B cell (primary cell): ENCODE data around the gene AKR1C3. TPM values are rescaled to one million over a fixed set of nuclear protein-coding genes. Genes with fewer than 3 reads are reported as not detected.

Source experiments
- ATAC-seq: fragments of 200-7000 bp; cut with Tn5 transposase; one replicate; pipeline ENCODE4 v1.10.0; 2021; ENCODE audit warnings: low read depth, mild to moderate bottlenecking, moderate number of reproducible peaks, moderate library complexity
- CTCF ChIA-PET: fragments of 350-600 bp; sonication (Branson Sonifier 250); formaldehyde crosslinking; loops from one replicate; lab custom pipeline; 2021; ENCODE audit warnings: antibody characterized with exemption, inconsistent platforms; lab: Charles Lee
- POLR2A ChIA-PET: fragments of 350-600 bp; sonication (Branson Sonifier 250); formaldehyde crosslinking; loops from one replicate; lab custom pipeline; 2021; ENCODE audit warnings: antibody characterized with exemption; lab: Charles Lee
- DNase-seq: peaks from one replicate; pipeline ENCODE4 v3.0.0; 2013
- H2AFZ ChIP-seq: 2 replicates; pipeline ENCODE4 v1.6.1; 2012; ENCODE audit warnings: mild to moderate bottlenecking, low read depth, low read length; ENCODE audit not compliant: insufficient read depth, poor library complexity, severe bottlenecking
- H3K27ac ChIP-seq, 2 donors: 1 replicate in 1 of 2; 2 replicates in 1 of 2; pipeline ENCODE4 v1.5.1; 2012 to 2013; ENCODE audit warnings: low read length in 2 of 2, mild to moderate bottlenecking in 2 of 2, moderate library complexity in 1 of 2
- H3K27me3 ChIP-seq, 4 experiments: fragments of 200-600 bp in 1 of 4; sonication (generic) in 1 of 4; replicated peaks in 1 of 4; 1 replicate in 2 of 4; 2 replicates in 2 of 4; pipeline versions ENCODE4 v1.6.1 to v1.7.0; 2013 to 2016; ENCODE audit warnings: low read length in 3 of 4, mild to moderate bottlenecking in 2 of 4, mixed read lengths in 1 of 4, moderate library complexity in 1 of 4; ENCODE audit not compliant: insufficient read depth in 4 of 4, control insufficient read depth in 3 of 4; ENCODE audit errors: control extremely low read depth in 1 of 4
- H3K36me3 ChIP-seq, 2 experiments: replicated peaks in 1 of 2; 1 replicate in 1 of 2; 2 replicates in 1 of 2; pipeline versions ENCODE4 v1.6.1 to v1.7.1; 2013; ENCODE audit warnings: low read length in 1 of 2; ENCODE audit not compliant: insufficient read depth in 2 of 2, control insufficient read depth in 1 of 2; ENCODE audit errors: control extremely low read depth in 1 of 2, extremely low read depth in 1 of 2
- H3K4me1 ChIP-seq, 2 donors: fragments of 200-600 bp in 1 of 2; sonication (generic) in 1 of 2; 1 replicate in 1 of 2; 2 replicates in 1 of 2; pipeline versions ENCODE4 v1.5.1 to v1.6.1; 2013 to 2017; ENCODE audit warnings: low read length in 2 of 2; ENCODE audit not compliant: control insufficient read depth in 2 of 2, insufficient read depth in 2 of 2
- H3K4me2 ChIP-seq: replicated peaks from 2 replicates; pipeline ENCODE3; 2012; ENCODE audit warnings: mild to moderate bottlenecking, low read depth, low read length; ENCODE audit not compliant: poor library complexity, severe bottlenecking
- H3K4me3 ChIP-seq, 5 experiments: fragments of 200-600 bp in 1 of 5; sonication (generic) in 1 of 5; 1 replicate in 3 of 5; 2 replicates in 2 of 5; pipeline versions ENCODE4 v1.5.1 to v1.7.0; 2011 to 2016; ENCODE audit warnings: low read length in 4 of 5, mild to moderate bottlenecking in 4 of 5, low read depth in 2 of 5, control low read depth in 1 of 5, moderate library complexity in 1 of 5; ENCODE audit not compliant: insufficient read depth in 1 of 5; ENCODE audit errors: control extremely low read depth in 1 of 5, extremely low read depth in 1 of 5
- H3K79me2 ChIP-seq: fragments of 200-600 bp; sonication (generic); one replicate; pipeline ENCODE4 v1.6.0; 2016; ENCODE audit warnings: low read length; ENCODE audit not compliant: control insufficient read depth, insufficient read depth
- H3K9ac ChIP-seq: fragments of 200-600 bp; sonication (generic); 2 replicates; pipeline ENCODE4 v1.6.1; 2017; ENCODE audit warnings: mild to moderate bottlenecking, low read length, moderate library complexity
- H3K9me3 ChIP-seq, 3 donors: one replicate each; pipeline versions ENCODE4 v1.6.1 to v1.7.1; 2013; ENCODE audit warnings: low read length in 2 of 3; ENCODE audit not compliant: control insufficient read depth in 2 of 3, insufficient read depth in 1 of 3; ENCODE audit errors: control extremely low read depth in 1 of 3
- H4K20me1 ChIP-seq: 2 replicates; pipeline ENCODE4 v1.6.0; 2012; ENCODE audit warnings: mild to moderate bottlenecking, low read length; ENCODE audit not compliant: insufficient read depth, control insufficient read depth, poor library complexity, severe bottlenecking
- H3K27ac Mint-ChIP-seq: one replicate; pipeline ENCODE4 v1.8.0; 2021; ENCODE audit warnings: mixed read lengths
- H3K27me3 Mint-ChIP-seq: one replicate; pipeline ENCODE4 v1.8.0; 2021; ENCODE audit warnings: mixed read lengths
- H3K4me1 Mint-ChIP-seq: one replicate; pipeline ENCODE4 v1.8.0; 2021; ENCODE audit warnings: mixed read lengths
- H3K4me3 Mint-ChIP-seq: one replicate; pipeline ENCODE4 v1.8.0; 2021; ENCODE audit warnings: mixed read lengths
- H3K9me3 Mint-ChIP-seq: one replicate; pipeline ENCODE4 v1.8.0; 2022; ENCODE audit warnings: mixed read lengths; ENCODE audit not compliant: insufficient read depth
- EZH2 ChIP-seq: IDR thresholded peaks from 2 replicates; pipeline ENCODE4 v1.6.1; 2012; ENCODE audit warnings: borderline replicate concordance, low read depth, mild to moderate bottlenecking, moderate library complexity, low read length; ENCODE audit not compliant: insufficient read depth, poor library complexity, severe bottlenecking
- WGBS: methylation state at CpG from one replicate; pipeline ENCODE4 v1.1.5; 2013; ENCODE audit warnings: missing lambda C conversion rate; ENCODE audit not compliant: insufficient coverage; 5-methylcytosine and 5-hydroxymethylcytosine counted together
- intact Hi-C: fragments of 100-400 bp; cut with micrococcal nuclease; formaldehyde crosslinking; loops from one replicate; pipeline ENCODE4 v1.10.0; 2022
- polyA plus RNA-seq: library from polyadenylated mRNA; depleted of rRNA; stranded (reverse); fragments of >200 nt; gene quantifications from 2 replicates; pipeline ENCODE4 v1.2.3, GENCODE V29; 2012
- total RNA-seq, 2 donors: library from RNA; stranded (reverse); fragments of 120-200 nt in 1 of 2; gene quantifications; 1 replicate in 1 of 2; 2 replicates in 1 of 2; pipeline versions ENCODE4 v1.2.3 to v1.2.4, GENCODE V29; 2013 to 2022
- TF ChIP-seq, protein P1 (sequence below): fragments of 200-600 bp; IDR thresholded peaks from one replicate; pipeline ENCODE4 v1.8.0; 2022; ENCODE audit warnings: antibody characterized with exemption, mild to moderate bottlenecking

The AKR1C3 gene
- total and polyA plus RNA-seq, 2 donors (not counting 1 experiment from before 2014, with no cell fraction given), result 0.28 to 0.62 TPM

DNA sequence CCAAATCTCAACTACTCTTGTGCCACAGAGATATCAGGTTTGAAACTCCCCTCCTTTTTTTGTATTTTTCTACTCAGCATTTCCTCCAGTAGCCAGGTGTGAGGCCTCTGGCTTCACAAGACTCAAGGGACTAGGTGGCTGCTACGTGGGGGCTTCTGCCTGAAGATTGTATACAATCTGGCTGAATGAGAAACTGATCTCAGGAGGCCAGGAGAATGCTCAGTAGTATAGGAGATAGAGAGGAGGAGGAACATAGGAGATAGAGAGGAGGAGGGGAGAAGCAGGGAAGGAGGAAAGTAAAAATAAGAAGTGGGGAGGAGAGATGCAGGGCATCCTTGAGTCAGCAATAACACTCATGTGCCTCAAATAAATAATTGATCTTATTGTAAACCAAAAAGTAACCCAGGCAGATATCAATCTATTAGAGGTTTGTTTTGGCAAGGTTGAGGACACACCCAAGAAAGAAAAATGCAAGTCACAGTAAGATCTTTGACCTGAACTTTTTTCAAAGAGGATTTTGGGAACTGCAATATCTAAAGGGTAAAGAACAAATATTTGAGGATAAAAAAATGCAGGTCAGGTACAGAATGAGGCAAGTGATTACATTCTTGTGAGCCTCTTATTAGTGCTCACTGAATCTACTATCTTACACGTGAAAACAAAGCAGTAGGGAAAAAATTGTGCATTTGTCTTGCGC is 53.9 kb downstream of the AKR1C3 start:
- Histone ChIP-seq H3K27ac (no peak overlapping the region), H3K4me2 (no peak overlapping the region), H3K4me1 (no peaks in the 10 kb centered on the region), H3K9me3 (no peaks in the 10 kb centered on the region), H3K79me2 (no peaks in the 10 kb centered on the region), H3K27me3 (no peaks in the 10 kb centered on the region), H2AFZ (no peak overlapping the region), H3K9ac (no peak overlapping the region), H3K36me3 (no peaks in the 10 kb centered on the region), H4K20me1 (no peaks in the 10 kb centered on the region), H3K4me3 (no peak overlapping the region)
- WGBS, result 13% methylated on average over 1 of the region's 3 CpGs
- ATAC-seq (no peak), DNase-seq (no peak)
- TF ChIP-seq EZH2, result no peak
- TF ChIP-seq, protein P1, sequence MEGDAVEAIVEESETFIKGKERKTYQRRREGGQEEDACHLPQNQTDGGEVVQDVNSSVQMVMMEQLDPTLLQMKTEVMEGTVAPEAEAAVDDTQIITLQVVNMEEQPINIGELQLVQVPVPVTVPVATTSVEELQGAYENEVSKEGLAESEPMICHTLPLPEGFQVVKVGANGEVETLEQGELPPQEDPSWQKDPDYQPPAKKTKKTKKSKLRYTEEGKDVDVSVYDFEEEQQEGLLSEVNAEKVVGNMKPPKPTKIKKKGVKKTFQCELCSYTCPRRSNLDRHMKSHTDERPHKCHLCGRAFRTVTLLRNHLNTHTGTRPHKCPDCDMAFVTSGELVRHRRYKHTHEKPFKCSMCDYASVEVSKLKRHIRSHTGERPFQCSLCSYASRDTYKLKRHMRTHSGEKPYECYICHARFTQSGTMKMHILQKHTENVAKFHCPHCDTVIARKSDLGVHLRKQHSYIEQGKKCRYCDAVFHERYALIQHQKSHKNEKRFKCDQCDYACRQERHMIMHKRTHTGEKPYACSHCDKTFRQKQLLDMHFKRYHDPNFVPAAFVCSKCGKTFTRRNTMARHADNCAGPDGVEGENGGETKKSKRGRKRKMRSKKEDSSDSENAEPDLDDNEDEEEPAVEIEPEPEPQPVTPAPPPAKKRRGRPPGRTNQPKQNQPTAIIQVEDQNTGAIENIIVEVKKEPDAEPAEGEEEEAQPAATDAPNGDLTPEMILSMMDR, result no peak
- ChIA-PET CTCF (no interaction called here), POLR2A (no interaction called here)
- Mint-ChIP-seq H3K4me1 (no peaks in the 10 kb centered on the region), H3K27me3 (no peaks in the 10 kb centered on the region), H3K27ac (no peak overlapping the region), H3K9me3 (peaks cover 6% of the 10 kb centered on the region), H3K4me3 (no peak overlapping the region)
- intact Hi-C loops, result no loop called here

DNA sequence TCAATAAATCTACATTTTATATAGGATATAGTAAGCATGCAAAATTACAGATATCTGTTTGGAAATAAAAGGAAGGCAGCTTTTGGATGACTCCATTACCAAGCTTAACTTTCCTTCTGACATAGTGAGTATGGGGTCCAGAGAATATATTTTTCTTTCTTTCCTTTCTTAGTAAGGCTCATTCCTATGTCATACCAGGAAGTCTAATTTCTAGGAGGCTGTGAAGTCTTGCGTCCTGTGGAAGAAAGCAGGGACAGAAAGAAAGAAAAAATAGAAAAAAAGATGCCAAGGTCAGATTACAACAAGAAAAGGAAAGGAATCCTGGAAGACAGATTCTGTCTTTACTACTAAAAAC is 54.4 kb downstream of the AKR1C3 start:
- Histone ChIP-seq H3K79me2 (no peaks in the 10 kb centered on the region), H3K9me3 (no peaks in the 10 kb centered on the region), H4K20me1 (no peaks in the 10 kb centered on the region), H2AFZ (no peak overlapping the region), H3K9ac (no peak overlapping the region), H3K4me1 (no peaks in the 10 kb centered on the region), H3K27me3 (no peaks in the 10 kb centered on the region), H3K4me3 (no peak overlapping the region), H3K4me2 (no peak overlapping the region), H3K36me3 (no peaks in the 10 kb centered on the region), H3K27ac (no peak overlapping the region)
- ATAC-seq, result no peak
- no peak overlapping the region for H3K27ac Mint-ChIP-seq
- intact Hi-C loops, result no loop called here
- DNase-seq, result no peak
- no peaks in the 10 kb centered on the region for H3K4me1 Mint-ChIP-seq
- ChIA-PET POLR2A (no interaction called here), CTCF (no interaction called here)
- no peak for TF ChIP-seq EZH2
- TF ChIP-seq, protein P1, result no peak
- H3K27me3 Mint-ChIP-seq, result no peaks in the 10 kb centered on the region
- peaks cover 6% of the 10 kb centered on the region for H3K9me3 Mint-ChIP-seq
- WGBS, result no CpG with 5 or more reads among the region's 1 CpG
- no peak overlapping the region for H3K4me3 Mint-ChIP-seq
